NT2/D1 (cell line): ENCODE data around the gene SDK1.

Experiments
- SUZ12 ChIP-seq: IDR thresholded peaks from 2 replicates; pipeline ENCODE4 v1.6.1; 2011; ENCODE audit not compliant: insufficient read length, insufficient read depth; ENCODE audit errors: extremely low read depth
- YY1 ChIP-seq: IDR thresholded peaks from 2 replicates; pipeline ENCODE4 v1.6.1; 2011; ENCODE audit not compliant: insufficient read length, insufficient read depth

GRCh38 chr7:3307435-3307834, 6.4 kb downstream of the SDK1 start:
- TF ChIP-seq SUZ12 (no peak), YY1 (no peak)
